ENCODE data around the gene GP1BA.

Gene GP1BA

DNA sequence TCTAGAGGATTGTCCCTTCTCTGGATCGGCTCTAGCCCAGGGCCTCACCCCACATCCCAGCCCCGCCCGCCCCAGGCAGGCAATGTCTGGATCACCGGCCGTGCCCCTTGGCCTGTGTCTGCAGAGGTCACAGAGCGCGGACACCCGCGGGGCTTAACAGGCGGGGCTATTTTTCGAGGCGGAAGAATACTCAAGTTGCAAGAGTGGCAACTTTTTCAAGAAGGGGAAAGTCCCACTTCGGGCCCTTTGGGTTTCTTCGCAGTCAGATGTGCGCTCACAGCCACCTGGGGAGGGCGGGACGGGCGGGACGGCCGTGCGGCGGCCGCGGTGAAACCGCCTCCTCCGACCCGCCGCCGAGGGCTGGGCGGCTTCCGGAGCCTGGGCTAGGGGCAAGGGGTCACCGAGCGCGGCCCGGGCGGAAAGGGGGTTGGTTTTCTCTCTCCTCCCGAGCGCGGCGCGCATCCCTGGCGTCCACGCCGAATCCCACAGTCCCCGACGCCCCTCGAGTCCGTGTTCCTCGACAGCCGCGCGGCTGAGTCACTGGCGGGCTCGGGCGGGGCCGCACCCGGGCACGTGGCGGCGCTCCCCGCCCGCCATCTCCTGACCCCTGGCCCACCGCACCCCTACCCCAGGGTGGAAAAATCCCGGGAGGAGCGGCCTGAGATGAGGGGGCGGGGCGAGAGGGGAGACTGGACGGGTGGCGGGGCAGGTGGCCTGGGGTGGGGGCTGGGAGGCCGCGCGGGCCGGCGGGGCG, 17.4 kb downstream of the GP1BA start:
- in situ Hi-C loops (cut with HindIII; ENCODE audit: low pct_ligation_motif_present, low sequenced_read_pairs): no loop called here
- DNase-seq: peak; percentile 53
- TF ChIP-seq, protein P1, sequence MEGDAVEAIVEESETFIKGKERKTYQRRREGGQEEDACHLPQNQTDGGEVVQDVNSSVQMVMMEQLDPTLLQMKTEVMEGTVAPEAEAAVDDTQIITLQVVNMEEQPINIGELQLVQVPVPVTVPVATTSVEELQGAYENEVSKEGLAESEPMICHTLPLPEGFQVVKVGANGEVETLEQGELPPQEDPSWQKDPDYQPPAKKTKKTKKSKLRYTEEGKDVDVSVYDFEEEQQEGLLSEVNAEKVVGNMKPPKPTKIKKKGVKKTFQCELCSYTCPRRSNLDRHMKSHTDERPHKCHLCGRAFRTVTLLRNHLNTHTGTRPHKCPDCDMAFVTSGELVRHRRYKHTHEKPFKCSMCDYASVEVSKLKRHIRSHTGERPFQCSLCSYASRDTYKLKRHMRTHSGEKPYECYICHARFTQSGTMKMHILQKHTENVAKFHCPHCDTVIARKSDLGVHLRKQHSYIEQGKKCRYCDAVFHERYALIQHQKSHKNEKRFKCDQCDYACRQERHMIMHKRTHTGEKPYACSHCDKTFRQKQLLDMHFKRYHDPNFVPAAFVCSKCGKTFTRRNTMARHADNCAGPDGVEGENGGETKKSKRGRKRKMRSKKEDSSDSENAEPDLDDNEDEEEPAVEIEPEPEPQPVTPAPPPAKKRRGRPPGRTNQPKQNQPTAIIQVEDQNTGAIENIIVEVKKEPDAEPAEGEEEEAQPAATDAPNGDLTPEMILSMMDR (IDR thresholded peaks at IDR 0.05; ENCODE audit: low read depth, low read length, missing control alignments): no peak
- H3K36me3 ChIP-seq (replicated peaks): peaks cover 35% of the 10 kb centered on the region
- H3K4me3 ChIP-seq (ENCODE audit: low read depth, low read length): peak overlapping the region; percentile 60
- no peaks in the 10 kb centered on the region for H3K27me3 ChIP-seq (replicated peaks)
- H3K27ac ChIP-seq: peak overlapping the region; percentile 88

DNA sequence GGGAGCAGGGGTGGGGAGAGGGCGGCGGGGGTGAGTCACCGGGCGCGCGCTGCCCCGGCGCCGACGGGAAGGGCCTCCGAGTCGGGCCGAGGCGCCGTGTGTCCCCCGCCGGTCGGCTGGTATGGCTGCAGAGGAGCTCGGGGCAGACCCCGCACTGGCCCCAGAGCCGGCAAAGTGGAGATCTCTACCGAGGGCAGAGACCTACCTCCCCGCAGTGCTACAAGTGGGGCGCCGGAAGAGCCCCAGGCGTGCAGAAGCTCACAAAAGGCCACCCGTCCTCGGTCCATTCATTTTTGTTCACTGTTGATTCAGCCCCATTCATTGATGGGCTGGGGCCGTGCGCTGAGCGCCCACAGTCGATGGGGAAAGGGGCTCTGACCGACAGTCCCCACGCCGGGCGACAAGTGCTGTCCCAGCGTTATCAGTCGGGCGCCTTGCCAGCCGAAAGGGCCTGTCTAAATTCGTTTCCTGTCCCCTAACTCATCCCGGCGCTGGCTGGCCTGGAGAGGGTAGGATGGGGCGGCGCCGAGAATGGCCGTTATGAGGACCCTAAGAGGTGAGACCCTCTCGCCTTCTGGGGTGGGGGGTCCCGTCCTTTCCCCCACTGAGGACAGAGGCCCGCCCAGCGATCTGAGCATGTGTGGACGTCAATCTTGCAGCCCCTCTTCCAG, 18.1 kb downstream of the GP1BA start:
- Histone ChIP-seq H3K36me3 (replicated peaks) (peaks cover 28% of the 10 kb centered on the region), H3K27me3 (replicated peaks) (no peaks in the 10 kb centered on the region), H3K27ac (peak overlapping the region; percentile 88), H3K4me3 (ENCODE audit: low read depth, low read length) (peak overlapping the region; percentile 48)
- no peak for DNase-seq
- TF ChIP-seq, protein P1 (IDR thresholded peaks at IDR 0.05; ENCODE audit: low read depth, low read length, missing control alignments): no peak
- in situ Hi-C loops (cut with HindIII; ENCODE audit: low pct_ligation_motif_present, low sequenced_read_pairs): no loop called here

DNA sequence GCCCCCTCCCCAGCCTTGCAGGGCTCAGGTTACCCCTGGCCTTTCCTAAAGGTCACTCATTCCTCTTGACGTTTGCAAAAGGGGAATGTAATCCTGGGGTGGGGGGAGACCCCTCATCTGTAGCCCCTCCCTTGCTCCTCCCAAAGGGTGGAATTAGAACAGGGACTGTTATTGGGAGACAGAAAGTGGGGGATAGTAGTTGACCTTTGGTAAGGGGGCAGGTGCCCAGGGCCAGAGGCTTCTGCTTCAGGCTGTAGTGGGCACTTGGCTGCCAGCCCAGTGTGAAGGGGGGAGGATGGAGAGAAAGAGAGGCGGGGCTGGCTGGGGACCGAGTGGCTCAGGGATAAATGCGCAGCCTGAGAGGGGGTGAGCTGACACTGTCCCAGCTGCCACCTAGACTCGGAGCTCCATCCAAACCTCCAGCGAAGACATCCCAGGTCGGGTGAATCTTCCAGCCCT, 18.7 kb downstream of the GP1BA start, which contains the start of gene ENO3:
Gene ENO3, plus strand, starts transcription at position 374 of the 459 bp plus-strand sequence. CDS start 711 bp downstream, outside the sequence.
- no peak for DNase-seq

DNA sequence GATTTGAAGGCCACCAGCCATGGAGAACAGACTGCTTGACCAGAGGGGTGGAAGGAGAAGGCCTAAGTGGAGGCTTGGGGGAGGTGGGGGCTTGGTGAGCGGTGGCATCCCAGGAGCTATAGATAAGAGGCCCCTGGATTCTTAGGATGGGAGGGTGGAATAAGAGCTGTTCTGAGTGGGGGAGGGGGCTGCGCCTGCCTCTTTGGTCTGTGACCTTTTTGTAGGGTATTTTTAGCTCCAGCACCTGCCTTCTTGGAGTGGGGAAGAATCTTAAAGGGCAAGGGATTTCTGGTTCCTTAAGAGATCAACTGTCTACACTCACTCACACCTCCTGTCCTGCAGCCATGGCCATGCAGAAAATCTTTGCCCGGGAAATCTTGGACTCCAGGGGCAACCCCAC, 19.4 kb downstream of the GP1BA start:
- DNase-seq: no peak
- no peak overlapping the region for H3K27ac ChIP-seq
- no peak overlapping the region for H3K4me3 ChIP-seq (ENCODE audit: low read depth, low read length)

More for the DNA sequence above, 18.7 kb downstream of the GP1BA start, which contains the start of gene ENO3:
- Histone ChIP-seq H3K4me3 (ENCODE audit: low read depth, low read length) (peak within 1 kb of the TSS; percentile 48), H3K36me3 (replicated peaks) (peaks cover 23% of the 10 kb centered on the region), H3K27ac (peak within 1 kb of the TSS; percentile 88), H3K27me3 (replicated peaks) (no peaks in the 10 kb centered on the region)
- TF ChIP-seq, protein P1 (IDR thresholded peaks at IDR 0.05; ENCODE audit: low read depth, low read length, missing control alignments): no peak
- in situ Hi-C loops (cut with HindIII; ENCODE audit: low pct_ligation_motif_present, low sequenced_read_pairs): no loop called here

DNA sequence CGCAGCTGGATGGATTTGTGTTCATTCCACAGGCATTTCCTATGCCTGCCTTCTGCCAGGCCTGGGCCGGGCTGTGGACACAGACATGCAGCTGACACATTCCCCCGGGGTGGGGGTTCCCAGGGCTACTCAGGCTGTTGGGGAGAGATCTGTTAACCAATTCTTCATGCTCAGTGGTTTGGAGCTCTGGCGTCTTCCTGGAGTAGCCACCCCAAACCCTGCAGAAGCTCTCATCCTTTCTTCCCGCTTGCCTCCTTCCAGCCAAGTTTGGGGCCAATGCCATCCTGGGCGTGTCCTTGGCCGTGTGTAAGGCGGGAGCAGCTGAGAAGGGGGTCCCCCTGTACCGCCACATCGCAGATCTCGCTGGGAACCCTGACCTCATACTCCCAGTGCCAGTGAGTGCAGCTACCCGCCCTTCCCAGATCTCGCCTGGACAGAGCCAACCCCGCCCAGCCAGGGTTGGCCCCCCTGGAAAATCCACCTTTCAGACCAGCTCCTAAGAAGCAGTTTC, 21.4 kb downstream of the GP1BA start:
- H3K4me3 ChIP-seq (ENCODE audit: low read depth, low read length): no peak overlapping the region
- H3K36me3 ChIP-seq (replicated peaks): no peaks in the 10 kb centered on the region
- DNase-seq: peak; percentile 60
- no peaks in the 10 kb centered on the region for H3K27me3 ChIP-seq (replicated peaks)
- in situ Hi-C loops (cut with HindIII; ENCODE audit: low pct_ligation_motif_present, low sequenced_read_pairs): no loop called here
- TF ChIP-seq, protein P1 (IDR thresholded peaks at IDR 0.05; ENCODE audit: low read depth, low read length, missing control alignments): no peak
- peak overlapping the region; percentile 43 for H3K27ac ChIP-seq

More for the DNA sequence above, 19.4 kb downstream of the GP1BA start:
- Histone ChIP-seq H3K36me3 (replicated peaks) (peaks cover 16% of the 10 kb centered on the region), H3K27me3 (replicated peaks) (no peaks in the 10 kb centered on the region)
- in situ Hi-C loops (cut with HindIII; ENCODE audit: low pct_ligation_motif_present, low sequenced_read_pairs): no loop called here
- TF ChIP-seq, protein P1 (IDR thresholded peaks at IDR 0.05; ENCODE audit: low read depth, low read length, missing control alignments): no peak
